Stimulated activated CD8-positive, alpha-beta memory T cell treated with anti-CD3 and anti-CD28 coated beads, Interleukin-2, amount 100 ng/mL, for 48 hours (primary cell): ENCODE data around the gene GOLGA6D.
"Not testable (repeated sequence)": the region's sequence is repeated elsewhere in the genome, so short reads cannot be mapped to it uniquely, and the experiment has no call there.

ENCODE experiments used
- DNase-seq, 2 donors: peaks; one replicate each; pipeline ENCODE4 v3.0.0-alpha.2; 2020; ENCODE audit warnings: low read depth in 2 of 2

The GOLGA6D gene

GRCh38 chr15:75332093-75332492 lies 49.5 kb downstream of the GOLGA6D start:
- not testable (repeated sequence) for DNase-seq

- DNase-seq: not testable (repeated sequence)
Measured at GRCh38 chr15:75333654-75334419, 51.2 kb downstream of the GOLGA6D start.

GRCh38 chr15:75335313-75335704 lies 52.7 kb downstream of the GOLGA6D start:
- DNase-seq: no peak

GRCh38 chr15:75335705-75336355 lies 53.2 kb downstream of the GOLGA6D start, which contains the start of gene COMMD4:
TSS of gene COMMD4 (plus strand) at chr15:75336063. CDS start at chr15:75336090, 27 bp downstream.
- peak; percentile 80 to 82 for DNase-seq

- no peak for DNase-seq
Measured at GRCh38 chr15:75338661-75339240, 56.1 kb downstream of the GOLGA6D start.

GRCh38 chr15:75339531-75340240 lies 57.1 kb downstream of the GOLGA6D start:
- DNase-seq: no peak

- no peak for DNase-seq
Measured at GRCh38 chr15:75342221-75342620, 59.6 kb downstream of the GOLGA6D start.

GRCh38 chr15:75343953-75344352 lies 61.3 kb downstream of the GOLGA6D start:
- not testable (repeated sequence) for DNase-seq
